Osteoblast (primary cell): Measurements from ENCODE around the gene PCSK5. TPM values are rescaled to one million over a fixed set of nuclear protein-coding genes. Genes with fewer than 3 reads are reported as not detected.

Source experiments
- DNase-seq: peaks from one replicate; pipeline ENCODE4 v3.0.0; 2011; ENCODE audit warnings: low spot score, mixed read lengths; ENCODE audit not compliant: insufficient read length; ENCODE audit errors: missing footprints
- H2AFZ ChIP-seq: 2 replicates; pipeline ENCODE4 v1.6.0; 2011; ENCODE audit warnings: mild to moderate bottlenecking, low read length
- H3K27ac ChIP-seq: 2 replicates; pipeline ENCODE4 v1.5.1; 2011; ENCODE audit warnings: mild to moderate bottlenecking, low read depth, low read length, moderate library complexity
- H3K27me3 ChIP-seq: 2 replicates; pipeline ENCODE4 v1.6.0; 2012; ENCODE audit warnings: mild to moderate bottlenecking, control low read depth, inconsistent platforms, low read length, moderate library complexity; ENCODE audit not compliant: insufficient read depth
- H3K36me3 ChIP-seq: 2 replicates; pipeline ENCODE4 v1.5.1; 2011; ENCODE audit warnings: mild to moderate bottlenecking, low read length, control low read depth, moderate library complexity; ENCODE audit not compliant: insufficient read depth
- H3K4me1 ChIP-seq: 2 replicates; pipeline ENCODE4 v1.5.1; 2011; ENCODE audit warnings: mild to moderate bottlenecking, low read length, control low read depth, moderate library complexity; ENCODE audit not compliant: insufficient read depth
- H3K4me2 ChIP-seq: 2 replicates; pipeline ENCODE4 v1.6.0; 2011; ENCODE audit warnings: mild to moderate bottlenecking, low read length; ENCODE audit not compliant: insufficient read depth
- H3K4me3 ChIP-seq: fragments of 200-600 bp; sonication (generic); 3 replicates; pipeline ENCODE4 v1.5.1; 2012; ENCODE audit warnings: mild to moderate bottlenecking, low read length, inconsistent platforms; ENCODE audit not compliant: insufficient read depth
- H3K79me2 ChIP-seq: 2 replicates; pipeline ENCODE4 v1.6.0; 2012; ENCODE audit warnings: mild to moderate bottlenecking, low read length, control low read depth, inconsistent platforms; ENCODE audit not compliant: insufficient read depth
- H3K9me3 ChIP-seq: 2 replicates; pipeline ENCODE4 v1.5.1; 2011; ENCODE audit warnings: low read depth, low read length, control low read depth
- H4K20me1 ChIP-seq: 2 replicates; pipeline ENCODE4 v1.6.0; 2012; ENCODE audit warnings: mild to moderate bottlenecking, low read length, control low read depth; ENCODE audit not compliant: insufficient read depth
- total RNA-seq: library from RNA; depleted of rRNA; stranded (reverse); fragments of >200 nt; gene quantifications from 2 replicates; pipeline ENCODE4 v1.2.3, GENCODE V29; 2012
- TF ChIP-seq, protein P1 (sequence below): IDR thresholded peaks from 2 replicates; pipeline ENCODE4 v1.5.1; 2011; ENCODE audit warnings: mild to moderate bottlenecking, low read depth, low read length, moderate library complexity; ENCODE audit errors: extremely low read depth

The PCSK5 gene
- total RNA-seq, 1 donor, result 14.5 TPM

DNA sequence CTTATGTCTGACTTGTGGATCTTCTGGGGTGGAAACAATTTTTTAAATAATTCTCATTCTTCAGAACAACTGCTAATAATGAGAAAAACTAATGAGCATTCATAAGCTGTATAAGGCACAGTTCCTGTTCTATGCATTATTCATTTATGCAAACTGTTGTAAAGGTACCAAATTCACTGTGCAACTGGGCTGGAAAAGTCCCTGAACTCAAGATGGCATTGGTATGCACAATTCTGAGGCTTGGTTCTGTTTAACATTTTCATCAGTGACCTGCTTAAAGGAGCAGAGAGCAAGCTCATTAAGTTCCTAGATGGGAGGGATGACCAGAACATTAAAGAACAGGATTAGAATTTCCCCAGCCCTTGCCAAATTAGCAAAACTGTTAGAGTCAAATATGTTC lies 399.2 kb downstream of the PCSK5 start:
- H3K4me3 ChIP-seq, result no peak overlapping the region
- no peak overlapping the region for H3K27ac ChIP-seq
- TF ChIP-seq, protein P1, sequence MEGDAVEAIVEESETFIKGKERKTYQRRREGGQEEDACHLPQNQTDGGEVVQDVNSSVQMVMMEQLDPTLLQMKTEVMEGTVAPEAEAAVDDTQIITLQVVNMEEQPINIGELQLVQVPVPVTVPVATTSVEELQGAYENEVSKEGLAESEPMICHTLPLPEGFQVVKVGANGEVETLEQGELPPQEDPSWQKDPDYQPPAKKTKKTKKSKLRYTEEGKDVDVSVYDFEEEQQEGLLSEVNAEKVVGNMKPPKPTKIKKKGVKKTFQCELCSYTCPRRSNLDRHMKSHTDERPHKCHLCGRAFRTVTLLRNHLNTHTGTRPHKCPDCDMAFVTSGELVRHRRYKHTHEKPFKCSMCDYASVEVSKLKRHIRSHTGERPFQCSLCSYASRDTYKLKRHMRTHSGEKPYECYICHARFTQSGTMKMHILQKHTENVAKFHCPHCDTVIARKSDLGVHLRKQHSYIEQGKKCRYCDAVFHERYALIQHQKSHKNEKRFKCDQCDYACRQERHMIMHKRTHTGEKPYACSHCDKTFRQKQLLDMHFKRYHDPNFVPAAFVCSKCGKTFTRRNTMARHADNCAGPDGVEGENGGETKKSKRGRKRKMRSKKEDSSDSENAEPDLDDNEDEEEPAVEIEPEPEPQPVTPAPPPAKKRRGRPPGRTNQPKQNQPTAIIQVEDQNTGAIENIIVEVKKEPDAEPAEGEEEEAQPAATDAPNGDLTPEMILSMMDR, result no peak
- H2AFZ ChIP-seq, result no peak overlapping the region
- no peaks in the 10 kb centered on the region for H3K27me3 ChIP-seq
- H3K4me1 ChIP-seq, result no peaks in the 10 kb centered on the region
- no peaks in the 10 kb centered on the region for H3K9me3 ChIP-seq
- H3K4me2 ChIP-seq, result no peak overlapping the region
- no peaks in the 10 kb centered on the region for H3K79me2 ChIP-seq
- no peaks in the 10 kb centered on the region for H4K20me1 ChIP-seq
- DNase-seq, result no peak
- H3K36me3 ChIP-seq, result no peaks in the 10 kb centered on the region

DNA sequence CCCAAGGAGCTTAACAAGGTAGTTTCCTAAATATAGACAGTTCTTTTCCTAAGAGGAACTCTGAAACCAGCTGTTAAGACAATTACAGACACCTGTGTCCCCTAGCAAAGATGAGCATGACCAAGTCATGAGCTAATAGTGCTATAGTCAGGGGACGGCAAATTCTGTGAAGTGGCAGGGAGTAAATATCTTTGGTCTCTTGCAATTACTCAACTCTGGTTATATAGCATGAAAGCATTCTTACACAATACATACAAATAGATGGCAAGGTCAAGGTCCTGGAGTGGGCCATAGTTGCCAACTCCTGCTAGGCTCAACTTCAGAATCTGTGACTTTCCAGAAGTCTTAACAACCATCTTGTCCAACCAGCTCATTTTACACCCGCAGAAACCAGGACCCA lies 400.1 kb downstream of the PCSK5 start:
- Histone ChIP-seq H3K4me3 (no peak overlapping the region), H3K36me3 (no peaks in the 10 kb centered on the region), H3K79me2 (no peaks in the 10 kb centered on the region), H3K27me3 (no peaks in the 10 kb centered on the region), H2AFZ (no peak overlapping the region), H3K4me1 (no peaks in the 10 kb centered on the region), H4K20me1 (no peaks in the 10 kb centered on the region), H3K9me3 (no peaks in the 10 kb centered on the region), H3K4me2 (no peak overlapping the region), H3K27ac (no peak overlapping the region)
- no peak for DNase-seq
- TF ChIP-seq, protein P1, result no peak

GRCh38 chr9:76292246-76292645 lies 401.8 kb downstream of the PCSK5 start:
- Histone ChIP-seq H3K4me1 (no peaks in the 10 kb centered on the region), H3K4me3 (no peak overlapping the region), H3K9me3 (no peaks in the 10 kb centered on the region), H3K27me3 (no peaks in the 10 kb centered on the region), H3K27ac (no peak overlapping the region), H3K4me2 (peak overlapping the region; percentile 2), H3K79me2 (no peaks in the 10 kb centered on the region), H3K36me3 (no peaks in the 10 kb centered on the region), H4K20me1 (no peaks in the 10 kb centered on the region), H2AFZ (no peak overlapping the region)
- no peak for DNase-seq
- TF ChIP-seq, protein P1, result no peak

DNA sequence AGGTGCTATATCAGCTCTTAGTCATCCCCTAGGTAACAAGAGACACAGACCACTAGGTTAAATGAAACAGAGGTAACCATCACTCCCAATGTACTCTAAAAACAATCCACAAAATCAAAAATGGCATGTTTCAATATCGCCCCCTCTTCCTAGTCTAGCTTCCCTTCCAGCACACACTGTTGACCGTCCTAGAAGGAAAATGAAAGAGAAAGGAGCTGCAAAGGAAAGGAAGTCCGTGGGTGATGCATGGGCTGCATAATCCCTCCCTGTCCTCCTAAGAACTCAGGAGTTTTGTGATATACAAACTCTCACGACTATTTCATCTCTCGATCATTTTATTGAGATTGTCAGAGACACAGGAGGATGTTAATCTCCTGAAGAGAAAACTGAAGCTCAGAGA lies 402.2 kb downstream of the PCSK5 start:
- Histone ChIP-seq H3K4me2 (peak overlapping the region; percentile 2), H2AFZ (peak overlapping the region; percentile 29), H3K9me3 (no peaks in the 10 kb centered on the region), H3K4me1 (peaks cover 2% of the 10 kb centered on the region), H3K4me3 (no peak overlapping the region), H4K20me1 (no peaks in the 10 kb centered on the region), H3K36me3 (no peaks in the 10 kb centered on the region), H3K27ac (no peak overlapping the region), H3K27me3 (no peaks in the 10 kb centered on the region), H3K79me2 (no peaks in the 10 kb centered on the region)
- peak; percentile 61 for DNase-seq
- TF ChIP-seq, protein P1, result no peak
